SKM-1 (cell line): ENCODE measurements around the gene CACHD1.

Experiments
- DNase-seq: peaks from one replicate; lab custom pipeline; 2025; ENCODE audit not compliant: unreplicated experiment; lab: John Stamatoyannopoulos, UW

CACHD1 gene

DNA sequence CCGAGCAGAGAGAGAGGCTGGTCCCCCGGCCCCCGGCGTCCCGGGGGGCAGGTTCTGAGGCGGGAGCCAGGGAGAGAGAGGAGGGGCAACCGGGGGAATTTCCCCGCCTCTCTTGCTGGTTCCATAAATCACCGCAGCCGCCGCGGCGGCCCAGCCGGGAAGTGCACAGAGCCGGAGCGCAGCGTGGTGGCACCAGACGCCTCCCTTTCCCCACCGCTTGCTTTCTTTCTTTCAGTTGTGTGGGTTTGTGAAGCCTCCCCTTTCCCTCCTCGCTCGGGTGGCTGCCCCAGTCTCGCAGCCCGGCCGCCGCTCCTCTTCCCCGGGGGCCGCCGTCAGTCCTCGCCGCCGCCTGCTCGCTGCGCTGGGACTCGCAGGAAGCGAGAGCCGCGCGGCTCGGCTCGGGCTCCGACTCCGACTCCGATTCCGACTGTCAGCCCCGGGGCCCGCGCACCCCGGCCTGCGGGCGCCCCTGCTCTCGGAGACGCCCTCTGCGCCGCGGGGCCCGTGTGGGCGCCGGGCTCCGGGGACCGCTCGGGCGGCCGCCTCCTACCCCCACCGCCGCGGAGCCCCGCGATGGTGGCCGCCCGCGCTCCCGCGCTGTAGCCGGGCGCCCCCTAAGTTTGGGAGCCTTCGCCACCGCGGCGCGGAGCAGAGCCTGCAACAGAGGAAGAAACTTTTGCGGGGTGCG, at the start of gene CACHD1:
Gene CACHD1 (plus strand): TSS at position 153 of the 688 bp plus-strand sequence. CDS start 616 bp downstream, outside the sequence.
- peak; percentile 28 for DNase-seq

DNA sequence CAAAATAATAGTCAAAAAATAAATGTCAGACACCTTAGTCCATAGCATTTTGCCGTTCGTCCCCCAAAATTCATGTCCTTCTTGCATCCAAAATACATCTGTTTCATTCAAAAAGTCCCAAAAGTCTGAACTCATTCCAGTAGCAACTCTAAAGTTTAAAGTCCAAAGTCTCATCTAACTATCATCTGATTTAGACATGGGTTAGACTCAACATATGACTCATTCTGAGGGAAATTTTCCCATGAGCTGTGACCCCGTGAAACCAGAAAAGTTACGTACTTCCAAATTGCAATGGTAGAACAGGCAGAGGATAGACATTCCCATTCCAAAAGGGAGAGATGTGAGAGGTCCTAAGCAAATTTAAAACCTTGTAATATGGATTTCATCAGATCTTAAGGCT, 48.6 kb upstream of the CACHD1 start:
- DNase-seq, result no peak

GRCh38 chr1:64423526-64423925, 46.4 kb upstream of the CACHD1 start:
- DNase-seq, result no peak

DNA sequence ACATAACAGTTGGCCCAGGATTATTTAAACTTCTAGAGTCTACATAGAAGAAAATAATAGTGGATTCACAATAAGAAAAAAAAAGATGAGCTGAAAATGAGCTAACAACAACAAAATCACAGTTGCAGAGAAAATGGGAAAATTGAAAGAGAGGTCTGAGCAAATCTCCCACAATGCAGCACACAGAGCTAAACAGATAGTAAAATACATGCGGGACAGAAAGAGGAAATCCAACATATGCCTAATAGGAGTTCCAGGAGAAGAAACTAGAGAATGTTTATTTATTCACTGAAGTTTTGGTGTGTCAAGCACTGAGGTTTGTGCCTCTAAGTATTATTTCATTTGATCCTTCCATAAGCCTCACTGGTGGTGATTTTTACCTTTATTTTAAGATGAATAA, 45.5 kb upstream of the CACHD1 start:
- no peak for DNase-seq

- no peak for DNase-seq
Measured at GRCh38 chr1:64425521-64425920, 44.4 kb upstream of the CACHD1 start.

- no peak for DNase-seq
Measured at GRCh38 chr1:64426681-64427080, 43.2 kb upstream of the CACHD1 start.

- DNase-seq, result no peak
Measured at GRCh38 chr1:64427879-64428278, 42.0 kb upstream of the CACHD1 start.

DNA sequence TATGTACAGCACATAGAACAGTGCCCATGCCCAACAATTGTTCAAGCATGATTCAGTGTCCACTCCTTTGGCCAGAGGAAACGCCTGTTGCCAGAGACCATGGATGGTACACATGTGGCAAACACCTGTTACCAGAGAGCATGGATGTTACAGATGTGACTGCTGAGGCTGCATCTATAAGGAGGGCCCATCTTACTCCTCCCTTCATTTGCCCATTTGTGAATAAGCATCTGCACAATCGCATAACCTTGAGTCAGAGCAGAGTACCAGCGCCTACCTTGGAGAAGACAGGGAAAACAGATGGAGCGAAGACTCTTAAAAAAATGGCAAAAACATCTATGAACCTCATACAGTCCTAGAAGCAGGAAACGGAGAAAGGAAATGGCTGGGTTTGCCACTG, 36.6 kb upstream of the CACHD1 start:
- DNase-seq, result no peak

DNA sequence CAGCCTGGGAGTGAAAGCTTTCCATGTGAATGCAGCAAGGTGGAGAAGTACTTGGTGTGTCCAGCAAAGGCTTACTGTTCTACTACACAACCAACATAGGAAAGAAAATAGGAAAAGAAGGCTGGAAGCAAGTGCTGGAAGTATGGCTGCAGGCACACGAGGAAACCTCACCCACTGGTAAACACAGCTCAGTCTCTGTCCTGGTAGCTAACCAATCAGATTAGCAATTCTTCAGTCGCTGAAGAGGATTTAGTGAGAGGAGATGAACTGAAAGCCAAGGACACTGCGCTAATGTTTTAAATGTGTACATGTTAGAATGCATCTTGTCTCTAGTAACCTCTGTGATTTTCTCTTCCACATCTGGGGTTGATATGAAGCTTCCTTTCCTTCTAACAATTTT, 36.2 kb upstream of the CACHD1 start:
- DNase-seq, result no peak

- no peak for DNase-seq
Measured at GRCh38 chr1:64435000-64435399, 34.9 kb upstream of the CACHD1 start.

- DNase-seq, result no peak
Measured at GRCh38 chr1:64437453-64437852, 32.5 kb upstream of the CACHD1 start.

DNA sequence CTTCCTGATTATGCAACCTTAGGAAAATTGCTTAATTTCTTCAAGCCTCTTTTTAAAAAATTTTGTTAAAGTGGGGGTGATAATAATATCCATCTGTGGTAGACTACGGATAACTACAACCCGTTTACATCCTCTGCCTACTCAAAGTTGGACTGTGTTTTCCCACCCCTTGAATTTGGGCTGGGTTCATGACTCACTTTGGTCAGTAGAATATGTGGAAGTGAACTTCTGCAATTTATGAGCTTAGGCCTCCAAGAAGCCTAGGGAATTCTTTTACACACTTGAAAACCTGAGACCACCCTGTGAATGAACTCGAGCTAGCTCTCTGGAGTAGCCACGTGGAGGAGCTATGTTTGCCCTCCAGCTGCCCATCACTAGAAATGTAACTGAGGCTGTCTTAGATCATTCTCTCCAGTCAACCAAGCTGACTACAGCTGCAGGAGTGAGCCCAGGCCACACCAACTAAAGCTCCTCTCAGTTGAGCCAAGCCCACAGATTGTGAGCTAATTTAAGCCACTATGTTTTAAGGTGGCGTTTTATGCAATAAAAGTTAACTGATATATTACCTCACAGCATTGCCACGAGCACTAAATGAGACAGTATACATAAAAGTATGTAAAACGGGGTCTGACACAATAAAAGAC, 29.6 kb upstream of the CACHD1 start:
- DNase-seq, result peak; percentile 21

DNA sequence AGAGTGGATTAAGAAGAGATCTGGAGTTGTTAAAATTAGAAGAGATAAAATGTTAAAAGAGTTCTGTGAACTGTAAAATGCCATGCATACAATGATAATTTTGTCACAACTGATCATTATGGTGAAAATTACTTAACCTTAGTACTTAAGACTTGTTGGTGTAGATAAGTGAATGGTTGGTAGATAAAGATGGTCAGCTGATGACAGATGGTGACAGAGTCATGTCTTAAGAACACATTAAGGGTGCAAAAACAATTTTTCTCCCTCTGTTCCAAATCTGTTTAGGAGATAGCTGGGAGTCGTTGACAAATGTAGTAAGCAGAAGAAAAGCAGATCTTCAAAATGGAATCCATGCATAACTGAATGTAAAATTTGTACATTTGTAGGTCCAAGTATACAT, 18.5 kb upstream of the CACHD1 start:
- DNase-seq, result no peak

GRCh38 chr1:64453688-64454087, 16.2 kb upstream of the CACHD1 start:
- no peak for DNase-seq

DNA sequence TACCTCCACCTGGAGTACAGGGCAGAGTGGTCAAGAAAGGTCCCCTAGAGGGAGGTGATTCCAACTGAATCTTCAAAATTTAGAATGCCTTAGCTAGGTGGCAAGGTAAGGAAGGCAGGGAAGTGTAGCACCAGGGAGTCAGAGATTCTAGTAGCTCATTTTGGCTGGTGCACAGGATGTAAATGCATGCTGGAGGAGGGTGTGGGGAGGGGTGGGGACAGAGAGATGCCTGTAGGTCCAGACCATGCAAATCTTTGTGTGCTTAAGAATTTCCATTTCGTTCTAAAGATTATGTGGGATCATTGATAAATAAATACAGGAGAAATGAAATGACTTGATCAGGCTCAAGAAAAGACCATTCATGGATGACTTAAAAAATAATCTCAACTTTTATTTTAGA, 11.0 kb upstream of the CACHD1 start:
- DNase-seq, result no peak

DNA sequence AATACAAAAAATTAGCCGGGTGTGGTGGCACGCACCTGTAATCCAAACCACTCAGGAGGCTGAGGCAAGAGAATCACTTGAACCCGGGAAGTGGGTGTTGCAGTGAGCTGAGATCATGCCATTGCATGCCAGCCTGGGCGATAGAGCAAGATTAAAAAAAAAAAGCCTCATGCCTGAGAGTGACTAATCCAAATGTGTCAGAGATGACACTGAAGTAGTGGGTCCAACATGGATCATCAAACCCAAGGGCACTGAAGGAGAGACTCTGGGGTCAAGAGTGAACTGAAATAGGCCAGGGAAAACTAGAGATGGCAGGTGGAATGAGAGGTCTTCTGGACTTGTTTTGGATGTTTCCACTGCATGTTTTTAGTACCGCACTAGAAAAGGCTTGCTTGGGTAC, 10.2 kb upstream of the CACHD1 start:
- no peak for DNase-seq

GRCh38 chr1:64466033-64466432, 3.9 kb upstream of the CACHD1 start:
- no peak for DNase-seq

DNA sequence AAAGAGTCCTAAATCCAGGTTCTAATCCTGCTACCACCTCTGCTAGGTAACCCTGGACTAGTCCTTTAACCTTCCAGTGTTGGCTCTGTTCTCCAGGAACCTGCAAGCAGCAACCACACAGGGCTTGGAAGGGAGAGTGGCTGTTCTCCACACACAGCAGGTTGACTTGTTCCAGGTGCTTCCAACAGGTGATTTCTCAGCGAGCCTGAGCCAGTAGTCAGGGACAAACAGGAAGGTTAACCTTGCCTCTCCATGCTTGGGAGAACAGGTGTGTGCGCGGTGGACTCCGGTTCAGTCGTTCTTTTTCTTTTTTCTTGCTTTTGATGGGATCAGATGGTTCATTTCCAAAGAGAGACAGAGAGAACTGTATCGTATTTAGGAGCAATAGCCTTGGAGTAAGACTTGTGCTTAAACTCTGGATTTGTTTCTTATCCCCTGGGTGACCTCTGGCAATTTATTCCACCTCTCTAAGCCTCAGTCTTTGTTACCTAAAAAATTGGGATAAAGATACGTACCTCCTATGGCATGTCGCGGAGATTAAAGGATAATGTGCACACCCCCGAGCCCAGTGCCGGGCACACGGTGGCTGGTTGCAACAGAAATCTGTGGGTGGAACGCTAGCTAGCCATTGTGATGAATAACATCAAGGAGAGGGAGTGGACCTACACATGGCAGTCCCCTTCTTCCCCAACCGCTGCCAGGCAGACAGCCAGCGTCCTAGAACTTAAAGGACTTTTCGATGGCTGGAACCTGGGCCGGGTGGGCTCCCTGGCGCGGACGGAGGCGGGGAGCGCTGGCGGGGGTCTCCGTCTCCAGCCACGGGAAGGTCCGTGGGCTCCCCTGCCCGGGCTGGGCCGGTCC, 583 bp upstream of the CACHD1 start:
- DNase-seq, result no peak

GRCh38 chr1:64470665-64471217, 812 bp downstream of the CACHD1 start:
- no peak for DNase-seq

- no peak for DNase-seq
Measured at GRCh38 chr1:64471218-64472039, 1.5 kb downstream of the CACHD1 start.

GRCh38 chr1:64472040-64472376, 2.1 kb downstream of the CACHD1 start:
- DNase-seq, result no peak
